Uterus (tissue), 4 donors: ENCODE data around the gene IL4I1. TPM values are rescaled to one million over a fixed set of nuclear protein-coding genes. Genes with fewer than 3 reads are reported as not detected.
"Not testable (repeated sequence)": the region's sequence is repeated elsewhere in the genome, so short reads cannot be mapped to it uniquely, and the experiment has no call there.

Experiments used
- DNase-seq, 2 donors: peaks; one replicate each; pipeline ENCODE4 v3.0.0-alpha.2; 2019 to 2020
- H3K27ac ChIP-seq, 2 donors: fragments of 200-600 bp; sonication (generic); 1 replicate in 1 of 2; 2 replicates in 1 of 2; pipeline ENCODE4 v1.5.1; 2016 to 2018
- H3K27me3 ChIP-seq, 2 donors: fragments of 200-600 bp; sonication (generic); one replicate each; pipeline ENCODE4 v1.5.1; 2018 to 2019; ENCODE audit warnings: control low read depth in 1 of 2
- H3K36me3 ChIP-seq, 2 donors: fragments of 200-600 bp; sonication (generic); one replicate each; pipeline ENCODE4 v1.5.1; 2019; ENCODE audit warnings: control low read depth in 1 of 2
- H3K4me1 ChIP-seq, 2 donors: fragments of 200-600 bp; sonication (generic); one replicate each; pipeline ENCODE4 v1.5.1; 2018 to 2019; ENCODE audit warnings: control low read depth in 1 of 2
- H3K4me3 ChIP-seq, 2 donors: fragments of 200-600 bp; sonication (generic); 1 replicate in 1 of 2; 2 replicates in 1 of 2; pipeline ENCODE4 v1.5.1; 2018 to 2019; ENCODE audit warnings: mild to moderate bottlenecking in 1 of 2
- H3K9me3 ChIP-seq, 2 donors: fragments of 200-600 bp; sonication (generic); one replicate each; pipeline ENCODE4 v1.5.1; 2019; ENCODE audit warnings: control low read depth in 1 of 2
- CTCF ChIP-seq, 4 experiments: fragments of 200-600 bp in 2 of 4; fragments of 450-650 bp in 2 of 4; sonication (generic) in 2 of 4; IDR thresholded peaks; one replicate each; pipeline ENCODE4 v1.5.1; 2016 to 2019; ENCODE audit warnings: antibody characterized with exemption in 4 of 4, mild to moderate bottlenecking in 2 of 4, moderate library complexity in 1 of 4
- POLR2A ChIP-seq, 2 donors: fragments of 450-650 bp; IDR thresholded peaks; one replicate each; pipeline ENCODE4 v1.6.1; 2016; ENCODE audit warnings: antibody characterized with exemption in 2 of 2, mild to moderate bottlenecking in 1 of 2, moderate library complexity in 1 of 2
- intact Hi-C: fragments of 100-400 bp; cut with DNase I; formaldehyde crosslinking; loops from one replicate; pipeline ENCODE4 v1.15.1; 2023; ENCODE audit warnings: low total_unique reads
- total RNA-seq, 4 donors: library from RNA; depleted of rRNA in 3 of 4; stranded (reverse); fragments of >200 nt in 3 of 4; gene quantifications; one replicate each; pipeline versions ENCODE4 v1.1.0 to v1.2.4, GENCODE V29; 2014 to 2023
- donor health status: DM: yes; HTN: yes; CAD: no.

IL4I1 gene
- total RNA-seq, 4 donors from 2014 or later, result 0.82 to 1.2 TPM; not detected in 2

GRCh38 chr19:49927526-49928264, 31.0 kb upstream of the IL4I1 start:
- no peaks in the 10 kb centered on the region for H3K36me3 ChIP-seq
- H3K4me1 ChIP-seq, result no peaks in the 10 kb centered on the region
- H3K27me3 ChIP-seq, result no peaks in the 10 kb centered on the region
- no peak overlapping the region for H3K4me3 ChIP-seq
- H3K9me3 ChIP-seq, result no peaks in the 10 kb centered on the region
- DNase-seq, result no peak
- TF ChIP-seq POLR2A (IDR thresholded peaks at IDR 0.05) (no peak), CTCF (IDR thresholded peaks at IDR 0.05) (no peak)
- no peak overlapping the region for H3K27ac ChIP-seq
- intact Hi-C loops, result no loop called here

GRCh38 chr19:49926515-49926914, 29.8 kb upstream of the IL4I1 start:
- no peaks in the 10 kb centered on the region for H3K4me1 ChIP-seq
- intact Hi-C loops, result no loop called here
- TF ChIP-seq CTCF (IDR thresholded peaks at IDR 0.05), result no peak
- TF ChIP-seq POLR2A (IDR thresholded peaks at IDR 0.05), result no peak

GRCh38 chr19:49925486-49925885, 28.8 kb upstream of the IL4I1 start:
- TF ChIP-seq CTCF (IDR thresholded peaks at IDR 0.05) (no peak), POLR2A (IDR thresholded peaks at IDR 0.05) (no peak)
- no peaks in the 10 kb centered on the region for H3K9me3 ChIP-seq
- no peak overlapping the region for H3K27ac ChIP-seq
- H3K4me3 ChIP-seq, result no peak overlapping the region
- no peaks in the 10 kb centered on the region for H3K36me3 ChIP-seq
- intact Hi-C loops, result no loop called here
- H3K4me1 ChIP-seq, result no peaks in the 10 kb centered on the region
- no peaks in the 10 kb centered on the region for H3K27me3 ChIP-seq
- no peak for DNase-seq

More at GRCh38 chr19:49926515-49926914, 29.8 kb upstream of the IL4I1 start:
- Histone ChIP-seq H3K36me3 (no peaks in the 10 kb centered on the region), H3K4me3 (no peak overlapping the region), H3K9me3 (no peaks in the 10 kb centered on the region), H3K27me3 (no peaks in the 10 kb centered on the region), H3K27ac (no peak overlapping the region)
- no peak for DNase-seq

- H3K9me3 ChIP-seq, H3K4me3 ChIP-seq, H3K36me3 ChIP-seq, intact Hi-C loops, H3K27me3 ChIP-seq, DNase-seq, H3K4me1 ChIP-seq, H3K27ac ChIP-seq: not testable (repeated sequence)
These were observed 28.2 kb upstream of the IL4I1 start for GRCh38 chr19:49924881-49925210.

GRCh38 chr19:49924004-49924880, 27.6 kb upstream of the IL4I1 start:
- Histone ChIP-seq H3K4me3 (no peak overlapping the region), H3K27ac (no peak overlapping the region), H3K27me3 (no peaks in the 10 kb centered on the region), H3K36me3 (no peaks in the 10 kb centered on the region), H3K9me3 (no peaks in the 10 kb centered on the region), H3K4me1 (no peaks in the 10 kb centered on the region)
- intact Hi-C loops, result no loop called here
- no peak for DNase-seq
- no peak for TF ChIP-seq POLR2A (IDR thresholded peaks at IDR 0.05)
- no peak for TF ChIP-seq CTCF (IDR thresholded peaks at IDR 0.05)
